Natural killer cell (primary cell): ENCODE results near the gene GPR26. TPM values are rescaled to one million over a fixed set of nuclear protein-coding genes. Genes with fewer than 3 reads are reported as not detected.

Experiments used
- ATAC-seq, 3 donors: fragments of 150-1000 bp in 2 of 3; fragments of 200-7000 bp in 1 of 3; cut with Tn5 transposase; 1 replicate in 1 of 3; 2 replicates in 2 of 3; pipeline ENCODE4 v1.10.0; 2021; ENCODE audit warnings: mild to moderate bottlenecking in 2 of 3, moderate library complexity in 2 of 3
- DNase-seq, 2 donors: peaks; one replicate each; pipeline versions ENCODE4 v3.0.0 to v3.0.0-alpha.2; 2013 to 2021; ENCODE audit warnings: mixed read lengths in 1 of 2
- H3K27ac ChIP-seq: one replicate; pipeline ENCODE4 v1.5.1; 2013; ENCODE audit warnings: mild to moderate bottlenecking, low read length
- H3K27me3 ChIP-seq: one replicate; pipeline ENCODE4 v1.6.1; 2013; ENCODE audit warnings: low read length; ENCODE audit not compliant: control insufficient read depth, insufficient read depth
- H3K36me3 ChIP-seq: one replicate; pipeline ENCODE4 v1.6.1; 2013; ENCODE audit warnings: low read length; ENCODE audit not compliant: control insufficient read depth, insufficient read depth
- H3K4me1 ChIP-seq: one replicate; pipeline ENCODE4 v1.6.1; 2013; ENCODE audit warnings: low read length; ENCODE audit not compliant: control insufficient read depth, insufficient read depth
- H3K4me3 ChIP-seq: one replicate; pipeline ENCODE4 v1.5.1; 2013; ENCODE audit warnings: low read length
- H3K9me3 ChIP-seq: one replicate; pipeline ENCODE4 v1.6.1; 2013; ENCODE audit warnings: low read length; ENCODE audit not compliant: control insufficient read depth, insufficient read depth
- H3K27ac Mint-ChIP-seq, 2 donors: one replicate each; pipeline ENCODE4 v1.8.0; 2022; ENCODE audit warnings: mild to moderate bottlenecking in 2 of 2, mixed read lengths in 2 of 2, moderate library complexity in 1 of 2
- H3K27me3 Mint-ChIP-seq, 2 donors: one replicate each; pipeline ENCODE4 v1.8.0; 2022; ENCODE audit warnings: low read depth in 2 of 2, mixed read lengths in 2 of 2
- H3K36me3 Mint-ChIP-seq: one replicate; pipeline ENCODE4 v1.8.0; 2022; ENCODE audit warnings: mixed read lengths
- H3K4me1 Mint-ChIP-seq, 2 donors: one replicate each; pipeline ENCODE4 v1.8.0; 2022; ENCODE audit warnings: mixed read lengths in 2 of 2
- H3K4me3 Mint-ChIP-seq: one replicate; pipeline ENCODE4 v1.8.0; 2022; ENCODE audit warnings: mild to moderate bottlenecking, moderate library complexity, mixed read lengths
- H3K9me3 Mint-ChIP-seq, 2 donors: one replicate each; pipeline ENCODE4 v1.8.0; 2022; ENCODE audit warnings: mixed read lengths in 2 of 2
- WGBS: methylation state at CpG from one replicate; pipeline ENCODE4 v1.1.7; 2013; ENCODE audit warnings: missing lambda C conversion rate; ENCODE audit not compliant: insufficient coverage; 5-methylcytosine and 5-hydroxymethylcytosine counted together
- intact Hi-C: fragments of 100-400 bp; cut with micrococcal nuclease; formaldehyde crosslinking; loops from one replicate; pipeline ENCODE4 v1.14.2; 2022
- total RNA-seq, 4 donors: library from RNA; stranded (reverse); fragments of 120-200 nt in 1 of 4; gene quantifications; one replicate each; pipeline versions ENCODE4 v1.2.3 to v1.2.4, GENCODE V29; 2013 to 2022
- TF ChIP-seq, protein P1 (sequence below): fragments of 200-600 bp; IDR thresholded peaks from one replicate; pipeline ENCODE4 v1.8.0; 2022; ENCODE audit warnings: antibody characterized with exemption

Gene GPR26
- total RNA-seq, 3 donors from 2014 or later (not counting 1 experiment from before 2014, with no cell fraction given), result not detected

- ATAC-seq, result no peak
- H3K27ac ChIP-seq, result no peak overlapping the region
- H3K27me3 ChIP-seq, result no peaks in the 10 kb centered on the region
- no peaks in the 10 kb centered on the region for H3K36me3 Mint-ChIP-seq
- H3K4me3 Mint-ChIP-seq, result no peak overlapping the region
- H3K9me3 Mint-ChIP-seq, result no peaks in the 10 kb centered on the region
- WGBS, result 72% methylated on average over 9 of the region's 9 CpGs
- H3K4me1 ChIP-seq, result no peaks in the 10 kb centered on the region
- TF ChIP-seq, protein P1, sequence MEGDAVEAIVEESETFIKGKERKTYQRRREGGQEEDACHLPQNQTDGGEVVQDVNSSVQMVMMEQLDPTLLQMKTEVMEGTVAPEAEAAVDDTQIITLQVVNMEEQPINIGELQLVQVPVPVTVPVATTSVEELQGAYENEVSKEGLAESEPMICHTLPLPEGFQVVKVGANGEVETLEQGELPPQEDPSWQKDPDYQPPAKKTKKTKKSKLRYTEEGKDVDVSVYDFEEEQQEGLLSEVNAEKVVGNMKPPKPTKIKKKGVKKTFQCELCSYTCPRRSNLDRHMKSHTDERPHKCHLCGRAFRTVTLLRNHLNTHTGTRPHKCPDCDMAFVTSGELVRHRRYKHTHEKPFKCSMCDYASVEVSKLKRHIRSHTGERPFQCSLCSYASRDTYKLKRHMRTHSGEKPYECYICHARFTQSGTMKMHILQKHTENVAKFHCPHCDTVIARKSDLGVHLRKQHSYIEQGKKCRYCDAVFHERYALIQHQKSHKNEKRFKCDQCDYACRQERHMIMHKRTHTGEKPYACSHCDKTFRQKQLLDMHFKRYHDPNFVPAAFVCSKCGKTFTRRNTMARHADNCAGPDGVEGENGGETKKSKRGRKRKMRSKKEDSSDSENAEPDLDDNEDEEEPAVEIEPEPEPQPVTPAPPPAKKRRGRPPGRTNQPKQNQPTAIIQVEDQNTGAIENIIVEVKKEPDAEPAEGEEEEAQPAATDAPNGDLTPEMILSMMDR, result no peak
- no peaks in the 10 kb centered on the region for H3K4me1 Mint-ChIP-seq
- H3K27me3 Mint-ChIP-seq, result peaks cover 0 to 11% of the 10 kb centered on the region in 2 donors
- no peaks in the 10 kb centered on the region for H3K9me3 ChIP-seq
- no peak for DNase-seq
- H3K27ac Mint-ChIP-seq, result no peak overlapping the region
- intact Hi-C loops, result no loop called here
- H3K36me3 ChIP-seq, result no peaks in the 10 kb centered on the region
- H3K4me3 ChIP-seq, result no peak overlapping the region
Observed at GRCh38 chr10:123620621-123621020, 45.5 kb upstream of the GPR26 start.

DNA sequence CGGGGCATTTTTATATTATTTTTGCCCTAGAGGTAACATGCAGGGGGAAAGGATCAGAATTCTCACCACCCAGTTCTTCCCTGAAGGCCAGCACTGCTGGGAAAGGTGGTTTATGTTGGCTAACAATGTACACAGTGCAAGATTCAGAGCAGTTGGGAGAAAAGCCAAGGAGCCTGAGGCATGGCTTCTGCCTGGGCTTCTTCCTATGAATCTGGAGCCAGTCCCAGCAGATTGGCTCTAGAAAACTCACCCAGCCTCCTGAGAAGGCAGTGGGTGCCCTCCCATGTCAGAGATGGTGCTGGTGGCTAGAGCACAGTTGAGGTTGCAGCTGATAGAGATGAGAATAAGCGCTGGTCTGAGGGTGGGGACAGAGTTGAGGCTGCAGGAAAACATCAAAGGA is 44.7 kb upstream of the GPR26 start:
- H3K27me3 Mint-ChIP-seq, result peaks cover 0 to 11% of the 10 kb centered on the region in 2 donors
- intact Hi-C loops, result no loop called here
- H3K4me3 Mint-ChIP-seq, result no peak overlapping the region
- 66% methylated on average over 2 of the region's 2 CpGs for WGBS
- H3K27ac ChIP-seq, result no peak overlapping the region
- no peaks in the 10 kb centered on the region for H3K27me3 ChIP-seq
- ATAC-seq (no peak), DNase-seq (no peak)
- no peak overlapping the region for H3K27ac Mint-ChIP-seq
- H3K9me3 ChIP-seq, result no peaks in the 10 kb centered on the region
- TF ChIP-seq, protein P1, result no peak
- no peaks in the 10 kb centered on the region for H3K36me3 ChIP-seq
- no peak overlapping the region for H3K4me3 ChIP-seq
- no peaks in the 10 kb centered on the region for H3K36me3 Mint-ChIP-seq
- H3K4me1 Mint-ChIP-seq, result no peaks in the 10 kb centered on the region
- no peaks in the 10 kb centered on the region for H3K9me3 Mint-ChIP-seq
- no peaks in the 10 kb centered on the region for H3K4me1 ChIP-seq

- H3K4me1 ChIP-seq, result no peaks in the 10 kb centered on the region
- no peak overlapping the region for H3K4me3 Mint-ChIP-seq
- H3K36me3 ChIP-seq, result no peaks in the 10 kb centered on the region
- intact Hi-C loops, result no loop called here
- H3K27ac ChIP-seq, result no peak overlapping the region
- TF ChIP-seq, protein P1, result no peak
- no peak for ATAC-seq
- H3K27me3 Mint-ChIP-seq, result peaks cover 0 to 11% of the 10 kb centered on the region in 2 donors
- no peak overlapping the region for H3K4me3 ChIP-seq
- no peaks in the 10 kb centered on the region for H3K9me3 ChIP-seq
- no peaks in the 10 kb centered on the region for H3K9me3 Mint-ChIP-seq
- WGBS, result 82% methylated on average over 1 of the region's 2 CpGs
- no peaks in the 10 kb centered on the region for H3K4me1 Mint-ChIP-seq
- no peaks in the 10 kb centered on the region for H3K27me3 ChIP-seq
- no peak overlapping the region for H3K27ac Mint-ChIP-seq
- no peak for DNase-seq
- H3K36me3 Mint-ChIP-seq, result no peaks in the 10 kb centered on the region
Observed at GRCh38 chr10:123621916-123622315, 44.2 kb upstream of the GPR26 start.

DNA sequence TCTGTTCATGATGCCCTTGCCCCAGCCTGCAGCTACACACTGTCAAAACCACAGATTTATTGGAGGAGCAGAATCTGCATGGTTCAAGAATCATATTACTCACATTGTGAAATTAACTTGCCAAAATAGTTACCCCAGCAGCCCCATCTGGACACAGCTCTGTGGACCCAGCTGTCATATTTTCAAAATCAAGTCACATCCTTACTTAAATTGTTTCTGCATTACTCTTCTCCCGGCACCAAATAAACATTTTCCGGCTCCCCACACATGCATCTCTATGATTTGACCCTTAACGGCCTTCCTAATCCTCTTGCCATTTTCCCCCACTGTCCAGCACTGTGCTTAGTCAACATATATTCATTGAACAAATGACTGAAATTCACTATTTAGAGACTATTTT is 43.8 kb upstream of the GPR26 start:
- intact Hi-C loops, result no loop called here
- H3K9me3 ChIP-seq, result no peaks in the 10 kb centered on the region

More for the DNA sequence above, 43.8 kb upstream of the GPR26 start:
- Histone ChIP-seq H3K4me1 (no peaks in the 10 kb centered on the region), H3K36me3 (no peaks in the 10 kb centered on the region), H3K27me3 (no peaks in the 10 kb centered on the region), H3K4me3 (no peak overlapping the region), H3K27ac (no peak overlapping the region)
- Mint-ChIP-seq H3K36me3 (no peaks in the 10 kb centered on the region), H3K27ac (no peak overlapping the region), H3K4me1 (no peaks in the 10 kb centered on the region), H3K4me3 (no peak overlapping the region), H3K27me3 (peaks cover 0 to 13% of the 10 kb centered on the region in 2 donors), H3K9me3 (no peaks in the 10 kb centered on the region)
- WGBS, result 82% methylated on average over 2 of the region's 3 CpGs
- ATAC-seq (no peak), DNase-seq (no peak)
- TF ChIP-seq, protein P1, result no peak
